Duodenal mucosa (tissue), 2 donors: Measurements from ENCODE around the gene USP40.

ENCODE experiments used
- H3K27ac ChIP-seq: one replicate; pipeline ENCODE4 v1.7.0; 2013; ENCODE audit warnings: low read depth, low read length
- H3K27me3 ChIP-seq, 2 donors: one replicate each; pipeline ENCODE4 v1.7.0; 2013; ENCODE audit warnings: low read length in 2 of 2, control low read depth in 1 of 2; ENCODE audit not compliant: insufficient read depth in 2 of 2, control insufficient read depth in 1 of 2
- H3K36me3 ChIP-seq, 2 donors: one replicate each; pipeline ENCODE4 v1.7.0; 2013; ENCODE audit warnings: low read length in 2 of 2, control low read depth in 1 of 2; ENCODE audit not compliant: insufficient read depth in 2 of 2, control insufficient read depth in 1 of 2
- H3K4me1 ChIP-seq, 2 donors: one replicate each; pipeline ENCODE4 v1.7.0; 2013; ENCODE audit warnings: low read length in 2 of 2, control low read depth in 1 of 2; ENCODE audit not compliant: insufficient read depth in 2 of 2, control insufficient read depth in 1 of 2
- H3K4me3 ChIP-seq, 2 donors: one replicate each; pipeline ENCODE4 v1.7.0; 2013; ENCODE audit warnings: low read length in 2 of 2, low read depth in 1 of 2
- H3K9ac ChIP-seq, 2 donors: one replicate each; pipeline ENCODE4 v1.7.0; 2013; ENCODE audit warnings: low read length in 2 of 2, low read depth in 1 of 2
- H3K9me3 ChIP-seq, 2 donors: one replicate each; pipeline ENCODE4 v1.7.0; 2013; ENCODE audit warnings: low read length in 2 of 2, control low read depth in 1 of 2; ENCODE audit not compliant: control insufficient read depth in 1 of 2

USP40 gene

DNA sequence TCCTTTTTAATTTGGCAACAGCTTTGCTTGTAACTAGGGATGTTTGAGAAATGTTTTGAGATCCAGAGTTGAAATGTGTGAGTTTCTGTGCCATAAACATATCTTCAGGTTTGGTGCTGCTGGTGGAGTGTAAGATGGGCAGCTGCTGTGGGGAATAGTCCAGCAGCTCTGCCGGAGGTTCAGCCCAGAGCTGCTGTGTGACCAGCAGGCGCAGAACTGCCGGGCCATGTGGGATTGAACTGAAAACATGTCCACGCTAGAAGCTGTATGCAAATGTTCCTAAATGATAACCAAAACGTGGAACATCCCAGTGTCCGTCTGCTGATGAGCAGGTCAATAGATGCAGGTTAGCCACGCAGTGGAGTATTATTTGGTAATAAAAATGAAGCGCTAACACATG is 112.7 kb downstream of the USP40 start:
- peaks cover 50 to 98% of the 10 kb centered on the region in 2 donors for H3K36me3 ChIP-seq
- H3K4me3 ChIP-seq = no peak overlapping the region
- no peaks in the 10 kb centered on the region for H3K4me1 ChIP-seq
- no peaks in the 10 kb centered on the region for H3K27me3 ChIP-seq
- no peaks in the 10 kb centered on the region for H3K9me3 ChIP-seq
- no peak overlapping the region for H3K9ac ChIP-seq
- no peak overlapping the region for H3K27ac ChIP-seq

DNA sequence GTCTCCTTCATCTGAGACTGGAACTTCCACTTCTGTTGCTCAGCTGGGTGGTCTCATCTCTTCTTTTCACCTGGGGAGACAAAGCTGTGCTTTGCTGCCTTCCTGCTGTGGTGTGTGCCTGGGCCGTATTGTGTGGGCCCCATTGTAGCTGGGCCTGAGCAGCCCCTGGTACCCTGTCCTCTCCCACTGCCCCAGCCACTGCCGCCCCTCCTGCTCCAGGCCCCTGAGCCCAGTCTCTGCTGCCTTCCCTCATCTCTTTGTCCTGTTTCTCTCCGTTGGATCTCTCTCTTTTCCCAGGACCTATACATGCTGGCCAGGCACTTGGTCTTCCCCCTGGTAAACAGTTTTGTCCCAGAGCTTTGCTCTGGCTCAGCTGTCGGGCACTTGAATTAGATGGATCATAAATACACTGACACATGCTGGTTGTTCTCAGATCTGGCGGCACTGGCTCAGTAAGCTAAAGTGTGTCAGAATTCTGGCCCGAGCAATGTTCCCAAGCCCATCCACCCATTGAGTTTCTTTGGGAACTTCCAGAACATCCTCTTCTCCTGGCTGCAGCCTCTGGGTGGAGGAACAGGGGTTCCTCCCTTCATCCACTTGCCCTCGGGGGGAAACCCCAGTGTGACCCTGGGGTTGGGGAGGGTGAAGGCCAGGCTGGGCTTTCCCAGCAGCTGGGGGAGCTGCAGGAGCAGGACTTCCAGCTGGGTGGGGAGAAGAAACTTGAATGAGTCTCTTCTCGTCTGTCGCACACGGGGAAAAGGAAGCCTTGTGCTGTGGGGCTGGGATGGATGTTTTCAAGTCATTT is 113.3 kb downstream of the USP40 start:
- H3K36me3 ChIP-seq = peaks cover 50 to 99% of the 10 kb centered on the region in 2 donors
- no peak overlapping the region for H3K4me3 ChIP-seq
- no peaks in the 10 kb centered on the region for H3K9me3 ChIP-seq
- H3K27me3 ChIP-seq = no peaks in the 10 kb centered on the region
- H3K9ac ChIP-seq = no peak overlapping the region
- H3K4me1 ChIP-seq = no peaks in the 10 kb centered on the region
- no peak overlapping the region for H3K27ac ChIP-seq

DNA sequence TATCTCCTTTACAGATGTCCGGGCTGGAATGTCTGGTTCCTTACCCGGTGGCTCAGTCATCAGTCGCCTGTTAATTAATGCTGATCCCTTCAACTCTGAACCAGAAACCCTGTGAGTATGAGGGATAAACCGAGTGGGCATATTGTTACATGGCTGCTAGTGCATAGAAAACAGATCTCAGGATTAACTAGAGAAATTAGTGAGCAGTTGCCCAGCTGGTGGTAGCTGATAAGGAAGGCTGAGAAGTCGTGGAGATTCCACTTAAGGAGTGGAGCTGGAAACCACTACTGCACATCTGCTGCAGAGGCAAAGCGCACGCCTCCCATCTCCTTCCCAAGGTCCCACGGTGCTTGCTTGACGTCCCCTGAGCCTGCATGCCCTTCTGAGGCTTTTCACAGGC is 114.6 kb downstream of the USP40 start:
- Histone ChIP-seq H3K9me3 (no peaks in the 10 kb centered on the region), H3K36me3 (peaks cover 57 to 97% of the 10 kb centered on the region in 2 donors), H3K4me1 (no peaks in the 10 kb centered on the region), H3K4me3 (no peak overlapping the region), H3K27me3 (no peaks in the 10 kb centered on the region), H3K9ac (no peak overlapping the region), H3K27ac (no peak overlapping the region)

DNA sequence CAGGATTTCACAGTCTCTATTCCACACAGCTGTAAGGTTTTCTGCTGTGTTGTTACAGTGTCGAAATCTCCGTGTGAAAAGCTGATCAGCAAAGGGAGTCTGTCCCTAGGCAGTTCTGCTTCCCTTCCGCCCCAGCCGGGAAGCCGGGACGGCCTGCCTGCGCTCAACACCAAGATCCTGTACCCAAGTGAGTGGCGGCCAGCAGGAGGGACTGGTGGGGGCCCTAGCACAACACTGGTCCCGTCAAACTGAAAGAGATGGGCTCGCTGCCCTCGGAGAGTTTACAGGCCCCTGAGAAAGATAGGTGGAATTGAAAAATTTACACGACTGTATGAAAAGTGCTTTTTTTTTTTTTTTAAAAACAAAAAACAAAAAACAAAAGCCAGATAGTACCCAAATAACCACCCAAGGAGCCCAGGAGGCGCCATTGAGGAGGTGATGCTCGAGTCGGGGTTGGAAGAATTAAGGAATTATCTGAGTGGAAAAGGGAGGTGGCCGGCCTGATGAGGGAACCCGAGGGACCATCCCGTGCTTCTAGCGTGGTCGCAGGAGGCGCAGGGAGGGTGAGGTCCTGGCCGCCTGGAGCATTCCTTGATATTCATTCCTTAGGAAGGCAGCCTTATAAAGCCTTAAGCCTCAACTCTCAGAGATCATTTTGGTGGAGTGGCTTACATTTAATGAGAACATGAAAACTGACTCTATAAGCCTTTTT is 115.6 kb downstream of the USP40 start:
- Histone ChIP-seq H3K27ac (no peak overlapping the region), H3K9ac (no peak overlapping the region), H3K4me1 (no peaks in the 10 kb centered on the region), H3K4me3 (no peak overlapping the region), H3K36me3 (peaks cover 56 to 97% of the 10 kb centered on the region in 2 donors), H3K27me3 (no peaks in the 10 kb centered on the region), H3K9me3 (no peaks in the 10 kb centered on the region)

DNA sequence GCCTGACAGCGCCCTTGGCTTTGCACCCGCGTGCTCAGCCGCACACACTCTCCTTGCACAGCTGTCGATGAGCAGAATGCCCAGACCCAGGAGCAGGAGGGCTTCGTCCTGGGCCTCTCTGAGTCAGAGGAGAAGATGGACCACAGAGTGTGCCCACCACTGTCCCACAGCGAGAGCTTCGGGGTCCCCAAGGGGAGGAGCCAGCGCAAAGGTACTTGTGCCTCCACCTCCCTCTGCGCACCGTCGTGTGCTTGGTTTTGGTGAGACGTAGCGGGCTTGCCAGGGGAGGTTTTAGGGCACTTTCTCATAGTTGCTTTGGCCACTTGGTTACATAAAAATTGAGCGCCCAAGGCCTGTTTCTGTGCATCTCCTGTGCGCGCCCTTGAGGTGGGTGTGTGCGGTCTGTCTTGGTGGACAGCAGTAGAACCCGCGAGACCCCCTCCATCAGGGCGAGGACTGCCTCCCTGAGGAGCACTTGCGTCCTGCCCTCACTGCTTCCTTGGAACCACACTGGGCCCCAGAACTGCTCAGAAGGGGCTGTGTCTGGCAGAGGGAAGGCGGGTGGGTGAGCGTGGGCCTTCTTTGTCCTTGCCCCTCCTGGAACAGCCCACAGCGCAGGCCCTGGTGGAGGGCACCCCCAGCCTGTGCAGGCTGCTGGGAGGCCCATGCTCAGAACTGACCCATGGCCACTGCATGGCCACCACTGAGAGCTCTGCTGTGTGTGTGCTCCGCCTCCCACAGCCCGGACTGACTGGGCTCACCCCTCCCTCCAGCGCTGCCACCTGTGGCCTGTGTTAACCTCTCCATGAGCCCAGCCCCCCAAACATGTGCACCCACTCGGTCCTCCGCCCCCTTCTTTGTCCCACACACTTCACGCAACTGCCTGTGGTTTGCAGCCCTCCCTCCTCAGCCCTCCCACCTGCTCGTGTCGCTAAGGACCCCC is 116.4 kb downstream of the USP40 start:
- Histone ChIP-seq H3K9ac (no peak overlapping the region), H3K27me3 (no peaks in the 10 kb centered on the region), H3K4me3 (no peak overlapping the region), H3K9me3 (no peaks in the 10 kb centered on the region), H3K36me3 (peaks cover 48 to 97% of the 10 kb centered on the region in 2 donors), H3K4me1 (no peaks in the 10 kb centered on the region), H3K27ac (no peak overlapping the region)

DNA sequence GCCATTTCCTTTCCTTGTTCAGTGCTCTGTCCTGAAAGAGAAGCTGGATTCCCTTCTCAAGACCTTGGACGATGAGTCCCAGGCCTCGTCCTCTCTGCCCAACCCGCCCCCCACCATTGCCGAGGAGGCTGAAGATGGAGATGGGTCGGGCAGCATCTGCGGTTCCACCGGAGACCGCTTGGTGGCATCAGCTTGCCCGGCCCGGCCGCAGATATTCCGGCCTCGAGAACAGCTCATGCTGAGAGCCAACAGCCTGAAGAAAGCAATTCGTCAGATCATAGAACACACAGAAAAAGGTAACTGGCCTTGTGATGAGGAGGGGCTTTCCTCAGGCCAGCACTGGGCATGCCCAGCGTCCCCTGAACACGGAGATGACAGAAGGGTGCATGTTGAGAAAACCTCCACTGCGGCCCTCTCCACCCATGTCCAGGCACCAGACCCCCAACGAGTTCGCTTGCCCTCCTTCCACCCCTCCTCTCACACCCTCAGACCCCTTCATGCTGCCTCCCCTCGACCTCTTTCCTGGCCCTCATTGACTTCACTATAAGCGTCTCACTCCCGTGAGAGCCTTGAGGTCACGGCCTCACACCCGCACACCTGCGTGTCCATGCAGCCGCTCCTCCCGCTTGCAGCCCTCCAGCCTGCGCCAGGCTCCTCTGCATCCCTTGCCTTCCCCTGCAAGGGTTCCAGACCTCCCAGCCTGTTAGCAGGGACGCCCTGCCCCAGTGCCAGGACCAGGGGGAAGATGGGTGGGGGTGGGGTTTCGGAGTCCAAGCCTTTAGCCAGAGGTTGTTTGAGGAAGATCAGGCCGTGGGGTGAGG is 117.3 kb downstream of the USP40 start:
- Histone ChIP-seq H3K27me3 (no peaks in the 10 kb centered on the region), H3K9ac (no peak overlapping the region), H3K4me3 (no peak overlapping the region), H3K4me1 (no peaks in the 10 kb centered on the region), H3K36me3 (peaks cover 46 to 93% of the 10 kb centered on the region in 2 donors), H3K9me3 (no peaks in the 10 kb centered on the region), H3K27ac (no peak overlapping the region)

DNA sequence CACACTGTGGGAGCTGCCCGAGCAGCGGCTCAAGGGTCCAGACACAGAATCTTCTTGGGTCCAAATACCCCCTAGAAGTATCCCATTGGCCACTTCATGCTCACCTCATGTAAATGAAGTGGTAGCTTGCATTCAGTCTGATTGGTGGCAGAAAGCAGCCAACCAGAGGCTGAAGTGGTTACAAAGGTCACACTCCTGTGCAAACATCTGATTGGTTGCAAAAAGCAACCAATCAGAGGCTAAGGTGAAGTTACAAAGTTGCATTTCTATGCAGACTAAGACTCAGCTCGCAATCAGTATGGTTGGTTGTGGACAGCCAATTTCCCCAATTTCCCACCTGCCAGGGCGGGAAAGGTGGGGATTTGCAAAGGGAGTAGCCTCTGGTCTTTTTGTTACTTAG is 118.0 kb downstream of the USP40 start:
- H3K4me1 ChIP-seq = no peaks in the 10 kb centered on the region
- peaks cover 40 to 92% of the 10 kb centered on the region in 2 donors for H3K36me3 ChIP-seq
- H3K4me3 ChIP-seq = no peak overlapping the region
- no peaks in the 10 kb centered on the region for H3K9me3 ChIP-seq
- no peak overlapping the region for H3K9ac ChIP-seq
- no peaks in the 10 kb centered on the region for H3K27me3 ChIP-seq
- H3K27ac ChIP-seq = no peak overlapping the region

DNA sequence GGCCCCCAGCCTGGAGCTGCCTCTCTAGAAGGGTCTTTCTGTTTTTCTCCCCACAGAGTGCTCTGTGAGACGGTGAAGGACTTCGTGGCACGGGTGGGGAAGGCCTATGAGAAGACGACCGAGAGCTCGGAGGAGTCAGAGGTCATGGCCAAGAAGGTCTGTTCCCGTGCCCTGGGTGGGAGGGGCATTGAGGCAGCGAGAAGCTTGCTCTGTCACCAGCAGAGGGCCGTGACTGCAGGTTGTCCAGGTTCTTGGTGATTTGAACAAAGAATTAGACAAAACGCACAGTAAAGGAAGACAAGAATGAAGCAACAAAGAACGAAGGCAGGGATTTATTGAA is 118.4 kb downstream of the USP40 start:
- Histone ChIP-seq H3K9me3 (no peaks in the 10 kb centered on the region), H3K27ac (no peak overlapping the region), H3K27me3 (no peaks in the 10 kb centered on the region), H3K4me3 (no peak overlapping the region), H3K36me3 (peaks cover 37 to 88% of the 10 kb centered on the region in 2 donors), H3K4me1 (no peaks in the 10 kb centered on the region), H3K9ac (no peak overlapping the region)

DNA sequence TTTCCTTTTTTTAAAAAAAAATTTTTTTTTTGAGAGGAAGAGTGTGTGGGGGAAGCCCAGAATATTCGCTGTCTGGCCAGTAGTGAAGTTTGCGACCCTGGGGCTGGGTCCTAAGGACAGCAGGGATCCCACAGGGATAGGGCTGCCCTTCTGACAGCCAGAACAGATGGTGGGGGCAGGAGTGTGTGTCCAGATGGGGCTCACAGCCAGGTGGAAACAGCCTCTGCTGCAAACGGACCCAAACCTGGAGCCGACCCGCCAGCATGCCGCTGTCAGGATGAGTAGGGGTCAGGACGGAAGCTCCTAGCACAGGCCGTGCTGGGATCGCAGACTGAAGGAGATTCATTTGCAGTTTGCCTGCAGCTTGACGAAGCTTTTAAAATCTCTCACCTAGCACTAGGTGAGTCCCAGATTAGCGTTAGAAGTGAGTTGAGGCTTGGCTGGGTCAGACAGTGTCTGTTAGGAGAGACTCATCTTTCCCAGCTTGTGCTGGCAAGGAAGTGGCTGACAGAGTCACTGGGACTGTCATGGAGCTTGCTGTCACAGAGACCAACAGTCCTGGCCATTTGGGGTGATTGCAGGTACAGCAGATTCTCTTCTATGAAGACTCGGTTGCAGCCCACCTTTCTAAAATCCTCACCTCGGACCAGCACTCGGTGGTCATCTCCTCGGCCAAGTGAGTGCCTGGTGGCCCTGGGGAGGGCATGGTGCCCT is 118.9 kb downstream of the USP40 start:
- Histone ChIP-seq H3K36me3 (peaks cover 35 to 86% of the 10 kb centered on the region in 2 donors), H3K4me3 (no peak overlapping the region)

More for the DNA sequence above, 118.9 kb downstream of the USP40 start:
- H3K27ac ChIP-seq = no peak overlapping the region
- H3K27me3 ChIP-seq = no peaks in the 10 kb centered on the region
- H3K9ac ChIP-seq = no peak overlapping the region
- no peaks in the 10 kb centered on the region for H3K4me1 ChIP-seq
- no peaks in the 10 kb centered on the region for H3K9me3 ChIP-seq
